Right lobe of liver (tissue), 6 donors: ENCODE measurements around the gene CTBP1. TPM values are rescaled to one million over a fixed set of nuclear protein-coding genes. Genes with fewer than 3 reads are reported as not detected.

Experiments
- ATAC-seq, 4 donors: fragments of 200-7000 bp; cut with Tn5 transposase; one replicate each; pipeline ENCODE4 v1.9.1; 2020; ENCODE audit warnings: mild to moderate bottlenecking in 4 of 4, moderate library complexity in 4 of 4
- DNase-seq, 3 donors: peaks; one replicate each; pipeline ENCODE4 v3.0.0-alpha.2; 2020
- H3K27ac ChIP-seq, 3 donors: fragments of 200-600 bp; one replicate each; pipeline ENCODE4 v1.8.0; 2022
- H3K27me3 ChIP-seq, 2 donors: fragments of 200-600 bp; one replicate each; pipeline ENCODE4 v1.8.0; 2022
- H3K36me3 ChIP-seq, 4 donors: fragments of 200-600 bp; sonication (generic) in 1 of 4; one replicate each; pipeline versions ENCODE4 v1.5.1 to v1.8.0; 2017 to 2022; ENCODE audit warnings: control low read depth in 1 of 4
- H3K4me1 ChIP-seq, 4 donors: fragments of 200-600 bp; sonication (generic) in 1 of 4; one replicate each; pipeline versions ENCODE4 v1.5.1 to v1.8.0; 2017 to 2022; ENCODE audit warnings: control low read depth in 1 of 4
- H3K4me3 ChIP-seq, 3 donors: fragments of 200-600 bp; one replicate each; pipeline ENCODE4 v1.8.0; 2022
- H3K9me3 ChIP-seq, 4 donors: fragments of 200-600 bp; sonication (generic) in 1 of 4; one replicate each; pipeline versions ENCODE4 v1.5.1 to v1.8.0; 2017 to 2022; ENCODE audit warnings: control low read depth in 1 of 4
- POLR2A ChIP-seq: fragments of 450-650 bp; IDR thresholded peaks from one replicate; pipeline ENCODE4 v1.6.1; 2017; ENCODE audit warnings: antibody characterized with exemption, mild to moderate bottlenecking
- WGBS: methylation state at CpG from one replicate; pipeline ENCODE4 v1.1.6; 2018; ENCODE audit warnings: low coverage, low lambda C conversion rate; ENCODE audit not compliant: insufficient coverage; ENCODE audit errors: missing lambda C conversion rate; 5-methylcytosine and 5-hydroxymethylcytosine counted together
- intact Hi-C, 2 donors: fragments of 100-400 bp; cut with DNase I; formaldehyde crosslinking; loops; one replicate each; pipeline versions ENCODE4 v1.11.2 to v1.14.1; 2022
- total RNA-seq, 6 experiments: library from RNA; depleted of rRNA in 2 of 6; stranded (reverse); fragments of >200 nt in 2 of 6; fragmentation: NEBNext Ultra II Directional in 3 of 6; extraction: Animal tissue kit (Norgen Biotek cat#: 25700) in 3 of 6; gene quantifications; one replicate each; pipeline versions ENCODE4 v1.1.0 to v1.2.4, GENCODE V29; 2016 to 2023
- TF ChIP-seq, protein P1 (sequence below), 4 donors: fragments of 200-600 bp in 3 of 4; fragments of 450-650 bp in 1 of 4; IDR thresholded peaks; one replicate each; pipeline versions ENCODE4 v1.5.1 to v1.8.0; 2016 to 2022; ENCODE audit warnings: antibody characterized with exemption in 4 of 4, mild to moderate bottlenecking in 2 of 4
- donor health status: DM: no; HTN: yes; CAD: no.
- donor health status: DM: no; HTN: no; CAD: no.
- donor health status: DM: no; HTN: no; CAD: no.
- donor health status: DM: no; HTN: yes; CAD: no.
- donor health status: DM: no; HTN: yes; CAD: no.

Gene CTBP1
- total RNA-seq, 6 experiments from 2014 or later: 74.8 to 85.5 (median 79.4) TPM

DNA sequence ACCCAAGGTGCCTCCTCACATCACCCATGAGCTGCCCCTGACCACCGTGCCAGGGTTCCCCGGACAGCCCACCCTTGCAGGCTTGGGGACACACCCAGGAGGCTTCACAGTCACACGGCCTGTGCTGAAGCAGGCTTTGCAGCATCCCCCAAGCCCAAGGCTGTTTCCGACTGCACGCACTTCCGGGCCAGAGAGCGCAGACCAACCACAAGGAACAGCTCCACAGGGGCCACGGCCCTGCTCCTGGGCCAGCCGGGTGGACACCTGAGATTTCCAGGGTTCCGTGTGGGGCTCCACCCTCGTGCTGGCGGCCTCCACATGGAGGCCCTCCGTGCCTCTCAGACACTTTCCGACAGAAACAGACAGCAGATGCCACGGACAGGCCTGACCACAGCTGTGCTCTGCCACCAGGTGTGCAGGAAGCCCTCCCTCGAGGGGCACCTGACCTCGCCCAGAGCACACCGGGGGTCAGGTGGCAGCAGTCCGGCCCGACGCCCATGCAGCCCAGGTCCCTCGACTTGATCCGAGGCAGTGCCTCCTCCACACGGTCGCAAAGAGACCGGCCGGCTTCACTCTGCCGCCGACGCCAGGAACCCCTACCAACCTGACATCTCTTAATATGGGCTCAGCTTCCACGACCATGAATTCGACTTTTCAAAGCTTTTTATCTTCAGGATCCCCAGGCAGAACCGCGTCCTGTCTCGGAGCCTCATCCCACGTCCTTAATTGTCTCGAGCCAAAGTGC is 8.0 kb downstream of the CTBP1 start:
- Histone ChIP-seq H3K9me3 (no peaks in the 10 kb centered on the region), H3K27ac (peak overlapping the region in 1 of 3 donors; percentile 56), H3K36me3 (peaks cover 0 to 19% (median 4%) of the 10 kb centered on the region in 4 donors), H3K4me1 (peaks cover 0 to 42% (median 23%) of the 10 kb centered on the region in 4 donors), H3K4me3 (no peak overlapping the region), H3K27me3 (no peaks in the 10 kb centered on the region)
- TF ChIP-seq, protein P1, sequence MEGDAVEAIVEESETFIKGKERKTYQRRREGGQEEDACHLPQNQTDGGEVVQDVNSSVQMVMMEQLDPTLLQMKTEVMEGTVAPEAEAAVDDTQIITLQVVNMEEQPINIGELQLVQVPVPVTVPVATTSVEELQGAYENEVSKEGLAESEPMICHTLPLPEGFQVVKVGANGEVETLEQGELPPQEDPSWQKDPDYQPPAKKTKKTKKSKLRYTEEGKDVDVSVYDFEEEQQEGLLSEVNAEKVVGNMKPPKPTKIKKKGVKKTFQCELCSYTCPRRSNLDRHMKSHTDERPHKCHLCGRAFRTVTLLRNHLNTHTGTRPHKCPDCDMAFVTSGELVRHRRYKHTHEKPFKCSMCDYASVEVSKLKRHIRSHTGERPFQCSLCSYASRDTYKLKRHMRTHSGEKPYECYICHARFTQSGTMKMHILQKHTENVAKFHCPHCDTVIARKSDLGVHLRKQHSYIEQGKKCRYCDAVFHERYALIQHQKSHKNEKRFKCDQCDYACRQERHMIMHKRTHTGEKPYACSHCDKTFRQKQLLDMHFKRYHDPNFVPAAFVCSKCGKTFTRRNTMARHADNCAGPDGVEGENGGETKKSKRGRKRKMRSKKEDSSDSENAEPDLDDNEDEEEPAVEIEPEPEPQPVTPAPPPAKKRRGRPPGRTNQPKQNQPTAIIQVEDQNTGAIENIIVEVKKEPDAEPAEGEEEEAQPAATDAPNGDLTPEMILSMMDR (IDR thresholded peaks at IDR 0.05): no peak
- no peak for TF ChIP-seq POLR2A
- ATAC-seq (no peak), DNase-seq (peak; percentile 20 to 46 (median 44))
- 71% methylated on average over 15 of the region's 37 CpGs for WGBS
- intact Hi-C loops: loop anchor here in 1 of 2 donors (10.0 kb wide), 2 partner anchors 76 to 106 kb away; no protein-coding TSS in a partner anchor

DNA sequence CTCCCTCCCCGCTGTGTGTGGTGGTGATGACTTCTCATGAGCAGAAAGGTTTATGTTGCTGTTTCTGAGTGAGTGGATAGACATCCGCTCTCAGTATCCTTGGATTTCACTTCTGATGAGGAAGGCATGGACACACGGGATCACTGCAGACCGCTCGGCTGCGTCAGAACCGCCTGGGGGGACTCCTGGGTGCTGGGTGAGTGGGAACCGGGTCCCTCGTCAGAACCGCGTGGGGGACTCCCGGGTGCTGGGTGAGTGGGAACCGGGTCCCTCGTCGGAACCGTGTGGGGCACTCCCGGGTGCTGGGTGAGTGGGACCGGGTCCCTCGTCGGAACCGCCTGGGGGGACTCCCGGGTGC is 9.0 kb downstream of the CTBP1 start:
- Histone ChIP-seq H3K4me3 (no peak overlapping the region), H3K27me3 (no peaks in the 10 kb centered on the region), H3K4me1 (peaks cover 0 to 39% (median 20%) of the 10 kb centered on the region in 4 donors), H3K36me3 (peaks cover 0 to 29% (median 5%) of the 10 kb centered on the region in 4 donors), H3K27ac (no peak overlapping the region), H3K9me3 (no peaks in the 10 kb centered on the region)
- ATAC-seq (no peak), DNase-seq (peak in 1 of 3 donors; percentile 33)
- intact Hi-C loops: loop anchor here in 1 of 2 donors (10.0 kb wide), 2 partner anchors 75 to 105 kb away; no protein-coding TSS in a partner anchor
- WGBS: 93% methylated on average over 4 of the region's 22 CpGs
- TF ChIP-seq POLR2A: no peak
- TF ChIP-seq, protein P1 (IDR thresholded peaks at IDR 0.05): no peak

DNA sequence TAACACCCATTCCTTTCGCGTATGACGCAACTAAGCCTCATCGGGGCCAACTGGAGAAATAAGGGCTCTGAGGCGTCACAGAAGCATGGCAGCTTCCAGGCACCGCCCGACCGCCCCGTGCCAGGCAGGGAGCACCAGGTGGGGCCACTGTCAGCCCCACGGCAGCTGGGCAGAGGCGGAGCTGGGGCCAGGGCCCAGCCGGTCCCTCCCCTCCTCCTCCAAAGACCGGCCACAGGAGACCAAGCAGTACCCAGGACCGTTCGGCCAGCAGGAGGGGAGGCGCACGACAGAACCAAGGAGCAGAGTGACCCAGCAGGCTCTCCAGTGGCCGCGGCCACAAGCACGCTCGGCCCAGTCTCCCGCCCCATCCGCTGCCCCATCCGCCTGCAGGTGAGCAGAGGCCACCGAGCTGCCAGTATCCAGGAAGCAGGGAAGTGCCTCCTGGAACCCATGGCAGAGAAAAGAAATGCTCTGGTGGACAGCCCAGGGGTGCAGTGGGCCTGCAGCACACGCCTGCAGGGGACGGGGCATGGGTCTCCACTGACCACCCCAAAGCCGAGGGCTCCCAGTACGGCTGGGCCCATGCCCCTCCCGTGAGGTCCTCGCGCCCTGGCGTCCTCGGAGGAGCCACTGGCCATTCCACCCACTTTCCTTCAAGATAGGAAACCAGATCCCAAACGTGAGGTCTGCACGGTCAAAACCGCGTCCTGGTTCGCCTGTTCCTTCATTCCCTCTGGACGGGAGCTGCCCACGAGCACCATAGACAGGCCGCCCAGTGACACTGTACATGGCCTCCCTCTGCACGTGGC is 9.6 kb downstream of the CTBP1 start:
- ATAC-seq (no peak), DNase-seq (peak; percentile 18 to 48 (median 37))
- no peak overlapping the region for H3K4me3 ChIP-seq
- TF ChIP-seq, protein P1 (IDR thresholded peaks at IDR 0.05): no peak
- no peak for TF ChIP-seq POLR2A
- H3K27ac ChIP-seq: no peak overlapping the region
- H3K4me1 ChIP-seq: peaks cover 0 to 36% (median 20%) of the 10 kb centered on the region in 4 donors
- H3K9me3 ChIP-seq: no peaks in the 10 kb centered on the region
- WGBS: 69% methylated on average over 5 of the region's 43 CpGs
- intact Hi-C loops: no loop called here
- H3K36me3 ChIP-seq: peaks cover 0 to 35% (median 8%) of the 10 kb centered on the region in 4 donors
- H3K27me3 ChIP-seq: no peaks in the 10 kb centered on the region

- peak in 1 of 3 donors; percentile 34 for DNase-seq
Measured at GRCh38 chr4:1238676-1239000, 10.3 kb downstream of the CTBP1 start.

More at GRCh38 chr4:1238676-1239000, 10.3 kb downstream of the CTBP1 start:
- intact Hi-C loops: no loop called here
- no peaks in the 10 kb centered on the region for H3K9me3 ChIP-seq
- H3K4me1 ChIP-seq: peaks cover 0 to 31% (median 17%) of the 10 kb centered on the region in 4 donors
- no peak overlapping the region for H3K4me3 ChIP-seq
- no peak overlapping the region for H3K27ac ChIP-seq
- no peaks in the 10 kb centered on the region for H3K27me3 ChIP-seq
- TF ChIP-seq, protein P1 (IDR thresholded peaks at IDR 0.05): no peak
- TF ChIP-seq POLR2A: no peak
- no peak for ATAC-seq
- H3K36me3 ChIP-seq: peaks cover 0 to 41% (median 12%) of the 10 kb centered on the region in 4 donors
- 78% methylated on average over 10 of the region's 12 CpGs for WGBS
